ENCODE measurements around the gene APOA5. TPM values are rescaled to one million over a fixed set of nuclear protein-coding genes. Genes with fewer than 3 reads are reported as not detected.

The APOA5 gene
- total and polyA plus RNA-seq, 2 of the 13 experiments (the other 11 are each of a cell fraction or from before 2014, with no cell fraction given) = 44.0 to 49.1 TPM

GRCh38 chr11:116791813-116792143 lies at the start of gene APOA5 (continued):
- TF ChIP-seq ZNF691 (CRISPR knock-in tag; IDR thresholded peaks at IDR 0.05; ENCODE audit: borderline replicate concordance, low read depth) (no peak), HES4 (CRISPR knock-in tag; IDR thresholded peaks at IDR 0.05; ENCODE audit: borderline replicate concordance) (no peak), PHF21A (CRISPR knock-in tag; IDR thresholded peaks at IDR 0.05) (no peak), GTF2F1 (IDR thresholded peaks at IDR 0.05; ENCODE audit: low read length) (no peak), ZNF672 (CRISPR knock-in tag; IDR thresholded peaks at IDR 0.05) (no peak), ZNF775 (CRISPR knock-in tag; IDR thresholded peaks at IDR 0.05; ENCODE audit: borderline replicate concordance) (no peak), TBL1XR1 (IDR thresholded peaks at IDR 0.05; ENCODE audit: borderline replicate concordance, low read length, partially characterized antibody) (no peak), ZNF264 (CRISPR knock-in tag; IDR thresholded peaks at IDR 0.05) (no peak), ZBTB33 (CRISPR knock-in tag; IDR thresholded peaks at IDR 0.05) (no peak), DPF2 (CRISPR knock-in tag; IDR thresholded peaks at IDR 0.05; ENCODE audit: borderline replicate concordance, low read depth) (no peak), RXRA (CRISPR knock-in tag; IDR thresholded peaks at IDR 0.05) (no peak), MTF2 (CRISPR knock-in tag; IDR thresholded peaks at IDR 0.05; ENCODE audit: borderline replicate concordance) (0 out of 2 replicates have a peak, but pooled peaks have one; percentile 14), RBFOX2 (IDR thresholded peaks at IDR 0.05; ENCODE audit: low read depth, low read length) (peak; percentile 78), TRIM24 (CRISPR knock-in tag; IDR thresholded peaks at IDR 0.05) (no peak)

Measured in HepG2 (cell line).